ENCODE data around the gene GHRL. TPM values are rescaled to one million over a fixed set of nuclear protein-coding genes. Genes with fewer than 3 reads are reported as not detected.

The GHRL gene
- total RNA-seq, 5 donors from 2014 or later (not counting 1 experiment from before 2014, with no cell fraction given) = 0.29 to 1.7 (median 0.61) TPM; not detected in 1

- H3K9me3 ChIP-seq = no peaks in the 10 kb centered on the region
- no peak overlapping the region for H3K27ac ChIP-seq (ENCODE audit: low read length)
- CTCF ChIA-PET = interaction anchor here in 1 of 2 donors (0.5 kb wide), 1 partner anchor 271 kb away, joined by 3 read pairs; no protein-coding TSS in a partner anchor
- H3K36me3 Mint-ChIP-seq = peaks cover 40% of the 10 kb centered on the region
- ATAC-seq (replicated peaks in 1 of 4) (no peak), DNase-seq (no peak)
- peak overlapping the region; percentile 78 to 79 for H3K27ac Mint-ChIP-seq
- peaks cover 17 to 63% of the 10 kb centered on the region in 2 experiments for H3K4me1 ChIP-seq (ENCODE audit: control insufficient read depth in 1 of 2, extremely low read depth in 1 of 2, insufficient read depth in 2 of 2, low read length in 2 of 2)
- no peaks in the 10 kb centered on the region for H3K9me3 Mint-ChIP-seq
- no peaks in the 10 kb centered on the region for H3K27me3 Mint-ChIP-seq
- H3K4me1 Mint-ChIP-seq = peaks cover 75 to 82% (median 80%) of the 10 kb centered on the region in 3 donors
- H3K27me3 ChIP-seq (replicated peaks in 1 of 2; ENCODE audit: control insufficient read depth in 2 of 2, extremely low read depth in 1 of 2, insufficient read depth in 2 of 2, low read length in 1 of 2) = no peaks in the 10 kb centered on the region
- H3K4me3 Mint-ChIP-seq = peak overlapping the region in 1 of 3 donors; percentile 43
- H3K36me3 ChIP-seq (ENCODE audit: control insufficient read depth in 2 of 2, extremely low read depth in 1 of 2, insufficient read depth in 1 of 2, low read length in 1 of 2) = peaks cover 8 to 36% of the 10 kb centered on the region in 2 donors
- WGBS (ENCODE audit: insufficient coverage) = 100% methylated on average over 1 of the region's 3 CpGs
- POLR2A ChIA-PET = interaction anchor here in 1 of 2 donors (0.6 kb wide), 1 partner anchor 11 kb away, joined by 3 read pairs; no protein-coding TSS in a partner anchor
- no peak overlapping the region for H3K4me3 ChIP-seq (ENCODE audit: control insufficient read depth in 1 of 2, extremely low read depth in 1 of 2, low read length in 1 of 2)
Observed at GRCh38 chr3:10253731-10254130, 39.0 kb downstream of the GHRL start.

GRCh38 chr3:10251006-10251405 lies 41.7 kb downstream of the GHRL start:
- DNase-seq = no peak
- ATAC-seq (replicated peaks in 1 of 4) = no peak
- H3K27ac ChIP-seq (ENCODE audit: low read length) = peak overlapping the region; percentile 13
- no peaks in the 10 kb centered on the region for H3K27me3 ChIP-seq (replicated peaks in 1 of 2; ENCODE audit: control insufficient read depth in 2 of 2, extremely low read depth in 1 of 2, insufficient read depth in 2 of 2, low read length in 1 of 2)
- peaks cover 4 to 30% of the 10 kb centered on the region in 2 donors for H3K36me3 ChIP-seq (ENCODE audit: control insufficient read depth in 2 of 2, extremely low read depth in 1 of 2, insufficient read depth in 1 of 2, low read length in 1 of 2)
- POLR2A ChIA-PET = interaction anchor here in 1 of 2 donors (0.6 kb wide), 1 partner anchor 12 kb away, joined by 7 read pairs; no protein-coding TSS in a partner anchor
- no peak overlapping the region for H3K4me3 ChIP-seq (ENCODE audit: control insufficient read depth in 1 of 2, extremely low read depth in 1 of 2, low read length in 1 of 2)
- WGBS (ENCODE audit: insufficient coverage) = 78% methylated on average over 3 of the region's 3 CpGs
- Mint-ChIP-seq H3K36me3 (peaks cover 35% of the 10 kb centered on the region), H3K9me3 (peaks cover 0 to 3% (median 3%) of the 10 kb centered on the region in 3 donors), H3K4me1 (peaks cover 71 to 78% (median 74%) of the 10 kb centered on the region in 3 donors), H3K4me3 (peak overlapping the region; percentile 92 to 99 (median 97)), H3K27ac (peak overlapping the region; percentile 93 to 97), H3K27me3 (no peaks in the 10 kb centered on the region)
- CTCF ChIA-PET = interaction anchor here (0.6 to 1.7 kb wide), 3 partner anchors 13 to 80 kb away, joined by 3 to 11 read pairs (median 8); no protein-coding TSS in a partner anchor
- peaks cover 19 to 70% of the 10 kb centered on the region in 2 experiments for H3K4me1 ChIP-seq (ENCODE audit: control insufficient read depth in 1 of 2, extremely low read depth in 1 of 2, insufficient read depth in 2 of 2, low read length in 2 of 2)
- H3K9me3 ChIP-seq = no peaks in the 10 kb centered on the region

- H3K4me1 Mint-ChIP-seq = peaks cover 59 to 67% (median 62%) of the 10 kb centered on the region in 3 donors
- no CpG with 5 or more reads among the region's 3 CpGs for WGBS (ENCODE audit: insufficient coverage)
- peak overlapping the region; percentile 92 to 99 (median 97) for H3K4me3 Mint-ChIP-seq
- no peak for ATAC-seq (replicated peaks in 1 of 4)
- peaks cover 33% of the 10 kb centered on the region for H3K36me3 Mint-ChIP-seq
- POLR2A ChIA-PET = interaction anchor here (0.6 to 0.7 kb wide), 3 partner anchors 14 to 316 kb away, joined by 5 to 9 read pairs (median 7); partner anchors contain the start of gene CRELD1 (in 1 of the 2)
- no peaks in the 10 kb centered on the region for H3K27me3 Mint-ChIP-seq
- Histone ChIP-seq H3K9me3 (no peaks in the 10 kb centered on the region), H3K4me1 (ENCODE audit: control insufficient read depth in 1 of 2, extremely low read depth in 1 of 2, insufficient read depth in 2 of 2, low read length in 2 of 2) (peaks cover 17 to 61% of the 10 kb centered on the region in 2 experiments), H3K4me3 (ENCODE audit: control insufficient read depth in 1 of 2, extremely low read depth in 1 of 2, low read length in 1 of 2) (peak overlapping the region; percentile 96 to 99), H3K27me3 (replicated peaks in 1 of 2; ENCODE audit: control insufficient read depth in 2 of 2, extremely low read depth in 1 of 2, insufficient read depth in 2 of 2, low read length in 1 of 2) (no peaks in the 10 kb centered on the region), H3K27ac (ENCODE audit: low read length) (peak overlapping the region; percentile 63), H3K36me3 (ENCODE audit: control insufficient read depth in 2 of 2, extremely low read depth in 1 of 2, insufficient read depth in 1 of 2, low read length in 1 of 2) (peaks cover 0 to 18% of the 10 kb centered on the region in 2 donors)
- CTCF ChIA-PET = interaction anchor here (0.7 to 1.7 kb wide), 2 partner anchors 14 to 260 kb away, joined by 3 to 8 read pairs; no protein-coding TSS in a partner anchor
- DNase-seq = no peak
- H3K9me3 Mint-ChIP-seq = peaks cover 0 to 9% (median 5%) of the 10 kb centered on the region in 3 donors
- H3K27ac Mint-ChIP-seq = peak overlapping the region; percentile 93 to 97
Observed at GRCh38 chr3:10249833-10250232, 42.9 kb downstream of the GHRL start.

- H3K27me3 Mint-ChIP-seq = no peaks in the 10 kb centered on the region
- peak overlapping the region; percentile 92 to 99 (median 97) for H3K4me3 Mint-ChIP-seq
- Histone ChIP-seq H3K4me1 (ENCODE audit: control insufficient read depth in 1 of 2, extremely low read depth in 1 of 2, insufficient read depth in 2 of 2, low read length in 2 of 2) (peaks cover 19 to 55% of the 10 kb centered on the region in 2 experiments), H3K9me3 (no peaks in the 10 kb centered on the region), H3K27me3 (replicated peaks in 1 of 2; ENCODE audit: control insufficient read depth in 2 of 2, extremely low read depth in 1 of 2, insufficient read depth in 2 of 2, low read length in 1 of 2) (no peaks in the 10 kb centered on the region), H3K27ac (ENCODE audit: low read length) (peak overlapping the region; percentile 63), H3K4me3 (ENCODE audit: control insufficient read depth in 1 of 2, extremely low read depth in 1 of 2, low read length in 1 of 2) (peak overlapping the region; percentile 96 to 99), H3K36me3 (ENCODE audit: control insufficient read depth in 2 of 2, extremely low read depth in 1 of 2, insufficient read depth in 1 of 2, low read length in 1 of 2) (peaks cover 0 to 18% of the 10 kb centered on the region in 2 donors)
- ChIA-PET CTCF (interaction anchor here (0.7 to 2.5 kb wide), 2 partner anchors 14 to 259 kb away, joined by 3 to 20 read pairs; no protein-coding TSS in a partner anchor), POLR2A (interaction anchor here (0.6 to 0.7 kb wide), 3 partner anchors 15 to 316 kb away, joined by 5 to 9 read pairs (median 7); partner anchors contain the start of gene CRELD1 (in 1 of the 2))
- H3K4me1 Mint-ChIP-seq = peaks cover 53 to 60% (median 56%) of the 10 kb centered on the region in 3 donors
- peaks cover 0 to 10% (median 5%) of the 10 kb centered on the region in 3 donors for H3K9me3 Mint-ChIP-seq
- DNase-seq (peak in 33 of 35 experiments; percentile 9 to 64 (median 28)), ATAC-seq (replicated peaks in 1 of 4) (peak in 2 of 4 experiments; percentile 11 to 17)
- WGBS (ENCODE audit: insufficient coverage) = under 1% methylated on average over 23 of the region's 32 CpGs
- peak overlapping the region; percentile 93 to 97 for H3K27ac Mint-ChIP-seq
- peaks cover 36% of the 10 kb centered on the region for H3K36me3 Mint-ChIP-seq
Observed at GRCh38 chr3:10248984-10249748, 43.6 kb downstream of the GHRL start.

- H3K4me1 ChIP-seq (ENCODE audit: control insufficient read depth in 1 of 2, extremely low read depth in 1 of 2, insufficient read depth in 2 of 2, low read length in 2 of 2) = peaks cover 24 to 53% of the 10 kb centered on the region in 2 experiments
- DNase-seq (peak; percentile 82 to 97 (median 87)), ATAC-seq (replicated peaks in 1 of 4) (peak; percentile 94 to 97 (median 96))
- peak within 1 kb of the TSS; percentile 93 to 97 for H3K27ac Mint-ChIP-seq
- peak within 1 kb of the TSS; percentile 92 to 99 (median 97) for H3K4me3 Mint-ChIP-seq
- H3K9me3 ChIP-seq = no peaks in the 10 kb centered on the region
- peaks cover 51 to 58% (median 54%) of the 10 kb centered on the region in 3 donors for H3K4me1 Mint-ChIP-seq
- under 1% methylated on average over 80 of the region's 80 CpGs for WGBS (ENCODE audit: insufficient coverage)
- peaks cover 0 to 11% of the 10 kb centered on the region in 2 donors for H3K36me3 ChIP-seq (ENCODE audit: control insufficient read depth in 2 of 2, extremely low read depth in 1 of 2, insufficient read depth in 1 of 2, low read length in 1 of 2)
- peaks cover 0 to 10% (median 5%) of the 10 kb centered on the region in 3 donors for H3K9me3 Mint-ChIP-seq
- ChIA-PET CTCF (interaction anchor here in 1 of 2 donors (0.7 to 2.5 kb wide), 4 partner anchors 15 to 316 kb away, joined by 3 to 20 read pairs (median 4); no protein-coding TSS in a partner anchor), POLR2A (interaction anchor here in 1 of 2 donors (0.6 to 0.8 kb wide), 4 partner anchors 12 to 315 kb away, joined by 3 to 8 read pairs (median 4); partner anchors contain the start of genes CRELD1 and SEC13)
- no peaks in the 10 kb centered on the region for H3K27me3 ChIP-seq (replicated peaks in 1 of 2; ENCODE audit: control insufficient read depth in 2 of 2, extremely low read depth in 1 of 2, insufficient read depth in 2 of 2, low read length in 1 of 2)
- peak within 1 kb of the TSS; percentile 96 to 99 for H3K4me3 ChIP-seq (ENCODE audit: control insufficient read depth in 1 of 2, extremely low read depth in 1 of 2, low read length in 1 of 2)
- H3K36me3 Mint-ChIP-seq = peaks cover 30% of the 10 kb centered on the region
- H3K27me3 Mint-ChIP-seq = no peaks in the 10 kb centered on the region
- H3K27ac ChIP-seq (ENCODE audit: low read length) = peak within 1 kb of the TSS; percentile 73
Observed at GRCh38 chr3:10248184-10248983, 44.4 kb downstream of the GHRL start, which contains the start of gene TATDN2. TATDN2 (plus strand) TSS chr3:10248459; CDS start chr3:10249201, 742 bp downstream.
